ENCODE measurements around the gene PHF14.

DNA sequence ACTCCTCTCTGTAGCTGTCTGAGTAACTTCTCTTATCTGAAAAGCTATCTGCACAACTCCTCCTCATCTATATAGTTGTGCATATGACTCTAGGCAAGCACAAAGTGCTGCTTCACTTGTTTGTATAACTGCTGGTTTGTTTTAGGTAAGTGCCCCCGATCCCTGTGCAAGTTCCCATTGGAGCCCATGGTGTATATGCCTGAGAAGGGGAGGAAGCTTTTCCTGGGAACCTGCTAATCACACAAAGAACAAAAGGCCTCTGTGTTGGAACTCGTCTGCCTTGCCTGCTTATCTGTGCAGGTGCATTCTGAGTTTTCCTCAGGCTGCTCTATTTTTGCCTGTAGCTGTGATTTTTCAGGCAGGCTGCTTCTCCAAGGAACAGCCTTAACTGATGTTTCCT, 23.2 kb upstream of the PHF14 start:
- no peak for TF ChIP-seq ZNF274 (IDR thresholded peaks at IDR 0.05; ENCODE audit: low read depth, low read length)
- no peak for TF ChIP-seq YY1 (IDR thresholded peaks at IDR 0.05; ENCODE audit: insufficient read depth, insufficient read length)
